ENCODE measurements around the gene TRAM2. TPM values are rescaled to one million over a fixed set of nuclear protein-coding genes. Genes with fewer than 3 reads are reported as not detected.
A peak's percentile ranks its signal among the peaks of the same experiment; 100 is the strongest.

TRAM2 gene
- total and polyA plus RNA-seq, 2 donors from 2014 or later = 4.5 to 20.7 TPM

GRCh38 chr6:52566853-52567279, 10.0 kb downstream of the TRAM2 start:
- Histone ChIP-seq H3K36me3 (ENCODE audit: control insufficient read depth in 2 of 3, insufficient read depth in 3 of 3, low read length in 3 of 3) (no peaks in the 10 kb centered on the region), H3K4me3 (ENCODE audit: low read length in 3 of 3) (no peak overlapping the region), H3K27me3 (ENCODE audit: control insufficient read depth, insufficient read depth, low read length) (no peaks in the 10 kb centered on the region), H3K27ac (ENCODE audit: low read depth in 2 of 2, low read length in 2 of 2) (no peak overlapping the region), H3K9me3 (ENCODE audit: control insufficient read depth in 2 of 3, insufficient read depth in 1 of 3, low read length in 3 of 3) (no peaks in the 10 kb centered on the region), H3K9ac (ENCODE audit: low read length in 3 of 3) (no peak overlapping the region), H3K4me1 (ENCODE audit: control insufficient read depth in 2 of 3, insufficient read depth in 2 of 3, low read depth in 1 of 3, low read length in 3 of 3) (peaks cover 2 to 25% (median 21%) of the 10 kb centered on the region in 3 donors)
- TF ChIP-seq CTCF (IDR thresholded peaks at IDR 0.05; ENCODE audit: borderline replicate concordance, extremely low read depth, insufficient read depth) = no peak
- intact Hi-C loops (cut with DNase I) = no loop called here
- no peak for DNase-seq
- no peak for FAIRE-seq

GRCh38 chr6:52566201-52566600, 10.7 kb downstream of the TRAM2 start:
- DNase-seq (no peak), FAIRE-seq (no peak)
- H3K36me3 ChIP-seq (ENCODE audit: control insufficient read depth in 2 of 3, insufficient read depth in 3 of 3, low read length in 3 of 3) = no peaks in the 10 kb centered on the region
- no peak overlapping the region for H3K9ac ChIP-seq (ENCODE audit: low read length in 3 of 3)
- no peak for TF ChIP-seq CTCF (IDR thresholded peaks at IDR 0.05; ENCODE audit: borderline replicate concordance, extremely low read depth, insufficient read depth)
- intact Hi-C loops (cut with DNase I) = no loop called here
- no peaks in the 10 kb centered on the region for H3K27me3 ChIP-seq (ENCODE audit: control insufficient read depth, insufficient read depth, low read length)
- H3K4me1 ChIP-seq (ENCODE audit: control insufficient read depth in 2 of 3, insufficient read depth in 2 of 3, low read depth in 1 of 3, low read length in 3 of 3) = peaks cover 2 to 25% (median 21%) of the 10 kb centered on the region in 3 donors
- no peaks in the 10 kb centered on the region for H3K9me3 ChIP-seq (ENCODE audit: control insufficient read depth in 2 of 3, insufficient read depth in 1 of 3, low read length in 3 of 3)
- H3K4me3 ChIP-seq (ENCODE audit: low read length in 3 of 3) = no peak overlapping the region
- H3K27ac ChIP-seq (ENCODE audit: low read depth in 2 of 2, low read length in 2 of 2) = peak overlapping the region in 1 of 2 donors; percentile 11

GRCh38 chr6:52564856-52565255, 12.0 kb downstream of the TRAM2 start:
- no peak overlapping the region for H3K27ac ChIP-seq (ENCODE audit: low read depth in 2 of 2, low read length in 2 of 2)
- no peak for DNase-seq
- intact Hi-C loops (cut with DNase I) = no loop called here
- H3K36me3 ChIP-seq (ENCODE audit: control insufficient read depth in 2 of 3, insufficient read depth in 3 of 3, low read length in 3 of 3) = no peaks in the 10 kb centered on the region
- H3K9ac ChIP-seq (ENCODE audit: low read length in 3 of 3) = no peak overlapping the region
- peaks cover 0 to 21% (median 18%) of the 10 kb centered on the region in 3 donors for H3K4me1 ChIP-seq (ENCODE audit: control insufficient read depth in 2 of 3, insufficient read depth in 2 of 3, low read depth in 1 of 3, low read length in 3 of 3)
- no peak for FAIRE-seq
- H3K4me3 ChIP-seq (ENCODE audit: low read length in 3 of 3) = no peak overlapping the region
- no peaks in the 10 kb centered on the region for H3K9me3 ChIP-seq (ENCODE audit: control insufficient read depth in 2 of 3, insufficient read depth in 1 of 3, low read length in 3 of 3)
- no peak for TF ChIP-seq CTCF (IDR thresholded peaks at IDR 0.05; ENCODE audit: borderline replicate concordance, extremely low read depth, insufficient read depth)
- no peaks in the 10 kb centered on the region for H3K27me3 ChIP-seq (ENCODE audit: control insufficient read depth, insufficient read depth, low read length)

GRCh38 chr6:52562911-52563310, 13.9 kb downstream of the TRAM2 start:
- Histone ChIP-seq H3K27me3 (ENCODE audit: control insufficient read depth, insufficient read depth, low read length) (no peaks in the 10 kb centered on the region), H3K9me3 (ENCODE audit: control insufficient read depth in 2 of 3, insufficient read depth in 1 of 3, low read length in 3 of 3) (no peaks in the 10 kb centered on the region), H3K9ac (ENCODE audit: low read length in 3 of 3) (no peak overlapping the region), H3K4me1 (ENCODE audit: control insufficient read depth in 2 of 3, insufficient read depth in 2 of 3, low read depth in 1 of 3, low read length in 3 of 3) (peaks cover 0 to 22% (median 12%) of the 10 kb centered on the region in 3 donors), H3K4me3 (ENCODE audit: low read length in 3 of 3) (no peak overlapping the region), H3K36me3 (ENCODE audit: control insufficient read depth in 2 of 3, insufficient read depth in 3 of 3, low read length in 3 of 3) (no peaks in the 10 kb centered on the region), H3K27ac (ENCODE audit: low read depth in 2 of 2, low read length in 2 of 2) (no peak overlapping the region)
- intact Hi-C loops (cut with DNase I) = no loop called here
- DNase-seq (no peak), FAIRE-seq (no peak)
- TF ChIP-seq CTCF (IDR thresholded peaks at IDR 0.05; ENCODE audit: borderline replicate concordance, extremely low read depth, insufficient read depth) = no peak
